GM10266 (cell line): ENCODE measurements around the gene TESMIN.

ENCODE experiments used
- DNase-seq: peaks from one replicate; pipeline ENCODE4 v3.0.0; 2012; ENCODE audit errors: extremely low spot score
- CTCF ChIP-seq: IDR thresholded peaks from 2 replicates; pipeline ENCODE4 v1.5.1; 2012; ENCODE audit warnings: mild to moderate bottlenecking, low read depth; ENCODE audit not compliant: control insufficient read depth, insufficient read depth; ENCODE audit errors: missing control alignments

TESMIN gene

GRCh38 chr11:68750195-68751003 lies 921 bp downstream of the TESMIN start:
- no peak for TF ChIP-seq CTCF
- peak; percentile 39 for DNase-seq

GRCh38 chr11:68749229-68750123 lies 1.8 kb downstream of the TESMIN start:
- TF ChIP-seq CTCF = no peak
- DNase-seq = no peak

DNA sequence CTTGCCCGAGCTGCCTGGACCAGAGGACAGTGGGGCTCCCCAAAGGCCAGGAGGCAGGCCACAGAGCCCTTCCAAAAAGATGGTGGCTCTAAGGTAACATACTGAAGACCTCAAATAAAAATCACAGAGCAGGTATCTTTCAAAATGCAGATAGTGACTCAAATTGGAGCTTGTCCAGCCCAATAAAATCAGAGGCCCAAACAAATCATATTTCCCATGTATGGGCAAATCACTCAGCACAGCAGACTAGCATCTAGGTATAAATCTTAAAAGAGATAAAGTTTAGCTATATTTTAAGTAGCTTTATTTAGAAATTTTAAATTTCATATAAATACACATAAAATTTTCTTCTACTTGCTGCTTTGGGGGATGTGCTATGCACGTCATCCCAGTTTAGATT lies 3.3 kb downstream of the TESMIN start:
- no peak for TF ChIP-seq CTCF
- no peak for DNase-seq

- no peak for TF ChIP-seq CTCF
- DNase-seq = no peak
Measured at GRCh38 chr11:68743539-68743938, 7.8 kb downstream of the TESMIN start.

GRCh38 chr11:68741463-68741862 lies 9.9 kb downstream of the TESMIN start:
- no peak for TF ChIP-seq CTCF
- no peak for DNase-seq

GRCh38 chr11:68735646-68736045 lies 15.7 kb downstream of the TESMIN start:
- TF ChIP-seq CTCF = no peak
- no peak for DNase-seq
